H1 (cell line): ENCODE measurements around the gene RDH12. TPM values are rescaled to one million over a fixed set of nuclear protein-coding genes. Genes with fewer than 3 reads are reported as not detected.

Source experiments
- CTCF ChIA-PET: fragments of 300-600 bp; sonication (Branson Sonifier 250); formaldehyde crosslinking; loops from one replicate; lab custom pipeline; 2021; ENCODE audit not compliant: partially characterized antibody; lab: Charles Lee
- POLR2A ChIA-PET: fragments of 300-600 bp; sonication (Branson Sonifier 250); formaldehyde crosslinking; loops from one replicate; lab custom pipeline; 2021; ENCODE audit warnings: inconsistent platforms; ENCODE audit not compliant: partially characterized antibody; lab: Charles Lee
- DNase-seq, 2 experiments: peaks; one replicate each; pipeline versions ENCODE4 v3.0.0 to v3.0.0-alpha.2; 2010 to 2022; ENCODE audit warnings: low spot score in 2 of 2, low read depth in 1 of 2, mixed read lengths in 1 of 2
- FAIRE-seq: peaks from 2 replicates; lab custom pipeline; 2011; peaks lifted over from hg19 to GRCh38; lab: Jason Lieb, UNC
- H2AFZ ChIP-seq: 2 replicates; pipeline ENCODE4 v1.8.1; 2012; ENCODE audit warnings: low read length, inconsistent platforms
- H2AK5ac ChIP-seq: 2 replicates; pipeline ENCODE4 v1.6.1; 2013; ENCODE audit warnings: low read depth, low read length
- H2BK120ac ChIP-seq: replicated peaks from 2 replicates; pipeline ENCODE3; 2013; ENCODE audit warnings: low read depth, low read length, inconsistent platforms
- H2BK12ac ChIP-seq: 2 replicates; pipeline ENCODE4 v1.6.1; 2013; ENCODE audit warnings: low read depth, low read length
- H2BK15ac ChIP-seq: 2 replicates; pipeline ENCODE4 v1.6.1; 2013; ENCODE audit warnings: low read length
- H2BK20ac ChIP-seq: 2 replicates; pipeline ENCODE4 v1.6.1; 2013; ENCODE audit warnings: low read length
- H2BK5ac ChIP-seq: 2 replicates; pipeline ENCODE4 v1.6.1; 2013; ENCODE audit warnings: low read depth, low read length
- H3K14ac ChIP-seq: 2 replicates; pipeline ENCODE4 v1.6.1; 2013; ENCODE audit warnings: inconsistent platforms; ENCODE audit not compliant: insufficient read length
- H3K18ac ChIP-seq: 2 replicates; pipeline ENCODE4 v1.6.1; 2013; ENCODE audit warnings: low read length; ENCODE audit errors: extremely low read depth
- H3K23ac ChIP-seq: 2 replicates; pipeline ENCODE4 v1.6.1; 2013; ENCODE audit warnings: inconsistent platforms; ENCODE audit not compliant: insufficient read length
- H3K23me2 ChIP-seq: 2 replicates; pipeline ENCODE4 v1.6.1; 2013; ENCODE audit warnings: low read depth, low read length
- H3K27ac ChIP-seq: 2 replicates; pipeline ENCODE4 v1.6.1; 2011; ENCODE audit warnings: low read depth, low read length, inconsistent platforms
- H3K27me3 ChIP-seq, 4 experiments: replicated peaks in 1 of 4; 1 replicate in 1 of 4; 2 replicates in 3 of 4; pipeline versions ENCODE4 v1.6.1 to v1.8.1; 2011 to 2013; ENCODE audit warnings: low read length in 3 of 4, mild to moderate bottlenecking in 3 of 4, inconsistent platforms in 2 of 4, mixed read lengths in 2 of 4, moderate library complexity in 1 of 4; ENCODE audit not compliant: control insufficient read depth in 3 of 4, insufficient read depth in 3 of 4; ENCODE audit errors: extremely low read depth in 1 of 4
- H3K36me3 ChIP-seq, 4 experiments: 2 replicates each; pipeline versions ENCODE4 v1.6.1 to v1.8.1; 2011 to 2013; ENCODE audit warnings: mild to moderate bottlenecking in 4 of 4, low read length in 3 of 4, moderate library complexity in 2 of 4, control low read depth in 1 of 4, inconsistent platforms in 1 of 4; ENCODE audit not compliant: insufficient read depth in 4 of 4, control insufficient read depth in 2 of 4
- H3K4ac ChIP-seq: replicated peaks from 2 replicates; pipeline ENCODE3; 2013; ENCODE audit warnings: low read length, low read depth, mixed read lengths, inconsistent platforms; ENCODE audit not compliant: insufficient read length
- H3K4me1 ChIP-seq, 4 experiments: replicated peaks in 1 of 4; 1 replicate in 1 of 4; 2 replicates in 3 of 4; pipeline versions ENCODE4 v1.6.1 to v1.8.1; 2011 to 2013; ENCODE audit warnings: low read length in 3 of 4, inconsistent platforms in 2 of 4, mixed read lengths in 1 of 4; ENCODE audit not compliant: insufficient read depth in 4 of 4, control insufficient read depth in 3 of 4
- H3K4me2 ChIP-seq, 2 experiments: 2 replicates each; pipeline versions ENCODE4 v1.6.1 to v1.8.1; 2011 to 2013; ENCODE audit warnings: low read depth in 2 of 2, low read length in 2 of 2, control low read depth in 1 of 2, inconsistent platforms in 1 of 2, mild to moderate bottlenecking in 1 of 2; ENCODE audit not compliant: insufficient read depth in 1 of 2
- H3K4me3 ChIP-seq, 4 experiments: fragments of 200-600, 300-600 bp in 1 of 4; sonication (generic), shearing (Covaris generic), sonication (Bioruptor Twin) in 1 of 4; 2 replicates each; pipeline versions ENCODE4 v1.5.1 to v1.8.1; 2011 to 2016; ENCODE audit warnings: low read length in 4 of 4, low read depth in 3 of 4, control low read depth in 2 of 4, inconsistent platforms in 2 of 4, mild to moderate bottlenecking in 2 of 4, mixed read lengths in 1 of 4, moderate library complexity in 1 of 4; ENCODE audit not compliant: insufficient read depth in 2 of 4; ENCODE audit errors: extremely low read depth in 1 of 4
- H3K56ac ChIP-seq: replicated peaks from 2 replicates; pipeline ENCODE3; 2013; ENCODE audit warnings: low read depth, mild to moderate bottlenecking, mixed read lengths, low read length, inconsistent platforms; ENCODE audit not compliant: insufficient read length
- H3K79me1 ChIP-seq: 2 replicates; pipeline ENCODE4 v1.6.1; 2013; ENCODE audit warnings: low read depth, low read length, control low read depth
- H3K79me2 ChIP-seq, 2 experiments: 2 replicates each; pipeline versions ENCODE4 v1.6.1 to v1.8.1; 2012 to 2013; ENCODE audit warnings: low read length in 2 of 2, mild to moderate bottlenecking in 2 of 2, inconsistent platforms in 1 of 2; ENCODE audit not compliant: insufficient read depth in 2 of 2, control insufficient read depth in 1 of 2
- H3K9ac ChIP-seq, 4 experiments: replicated peaks in 1 of 4; 1 replicate in 1 of 4; 2 replicates in 3 of 4; pipeline versions ENCODE4 v1.6.1 to v1.8.1; 2011 to 2013; ENCODE audit warnings: low read depth in 3 of 4, low read length in 3 of 4, control low read depth in 2 of 4, mild to moderate bottlenecking in 2 of 4, moderate library complexity in 2 of 4, inconsistent platforms in 1 of 4; ENCODE audit errors: extremely low read depth in 1 of 4
- H3K9me3 ChIP-seq, 2 experiments: 2 replicates each; pipeline versions ENCODE4 v1.6.1 to v1.8.1; 2012 to 2013; ENCODE audit warnings: mild to moderate bottlenecking in 2 of 2, moderate library complexity in 2 of 2, control low read depth in 1 of 2, inconsistent platforms in 1 of 2, low read depth in 1 of 2, low read length in 1 of 2, mixed read lengths in 1 of 2; ENCODE audit not compliant: insufficient read depth in 2 of 2
- H4K20me1 ChIP-seq, 2 experiments: replicated peaks in 1 of 2; 2 replicates each; pipeline versions ENCODE3 to v1.8.1; 2011 to 2013; ENCODE audit warnings: inconsistent platforms in 2 of 2, low read length in 2 of 2, mild to moderate bottlenecking in 1 of 2; ENCODE audit not compliant: insufficient read depth in 2 of 2, control insufficient read depth in 1 of 2
- H4K5ac ChIP-seq: 2 replicates; pipeline ENCODE4 v1.6.1; 2013; ENCODE audit warnings: low read length, low read depth, mixed read lengths, inconsistent platforms; ENCODE audit not compliant: insufficient read length
- H4K8ac ChIP-seq: 2 replicates; pipeline ENCODE4 v1.8.0; 2013; ENCODE audit warnings: mild to moderate bottlenecking, moderate library complexity, low read length, inconsistent platforms; ENCODE audit not compliant: insufficient read depth; ENCODE audit errors: extremely low read depth
- H4K91ac ChIP-seq: replicated peaks from 2 replicates; pipeline ENCODE3; 2013; ENCODE audit warnings: low read length, mixed read lengths, inconsistent platforms; ENCODE audit not compliant: insufficient read length
- ATF2 ChIP-seq: IDR thresholded peaks from 2 replicates; pipeline ENCODE4 v1.6.1; 2012; ENCODE audit warnings: low read length, inconsistent platforms
- BCL11A ChIP-seq, 2 experiments: IDR thresholded peaks; one replicate each; pipeline ENCODE4 v1.6.1; 2011; ENCODE audit warnings: low read depth in 2 of 2, low read length in 2 of 2, mild to moderate bottlenecking in 2 of 2
- CBX5 ChIP-seq: fragments of 300-800, 300-1000 bp; sonication (generic); IDR thresholded peaks from 2 replicates; pipeline ENCODE4 v1.7.1; 2016; ENCODE audit warnings: antibody characterized with exemption, low read length, low read depth
- CHD1 ChIP-seq: IDR thresholded peaks from 2 replicates; pipeline ENCODE4 v1.6.1; 2012; ENCODE audit warnings: low read depth, low read length, improper control_type of control experiment
- EGR1 ChIP-seq: IDR thresholded peaks from 2 replicates; pipeline ENCODE4 v1.6.1; 2011; ENCODE audit warnings: low read depth, low read length, borderline replicate concordance
- JUND ChIP-seq: IDR thresholded peaks from 2 replicates; pipeline ENCODE4 v1.6.1; 2011; ENCODE audit warnings: mild to moderate bottlenecking, improper control_type of control experiment, low read length
- KDM4A ChIP-seq: IDR thresholded peaks from one replicate; pipeline ENCODE4 v1.7.1; 2012; ENCODE audit warnings: low read depth, mild to moderate bottlenecking, moderate library complexity, low read length, inconsistent platforms; ENCODE audit not compliant: severe bottlenecking
- POU5F1 ChIP-seq: IDR thresholded peaks from 2 replicates; pipeline ENCODE4 v1.6.1; 2011; ENCODE audit warnings: low read depth, mild to moderate bottlenecking, low read length, moderate library complexity
- SIX5 ChIP-seq: IDR thresholded peaks from 2 replicates; pipeline ENCODE4 v1.6.1; 2011; ENCODE audit warnings: mild to moderate bottlenecking, low read depth, low read length
- SP1 ChIP-seq: IDR thresholded peaks from 2 replicates; pipeline ENCODE4 v1.6.1; 2011; ENCODE audit warnings: low read depth, low read length
- SP2 ChIP-seq: IDR thresholded peaks from 2 replicates; pipeline ENCODE4 v1.6.1; 2012; ENCODE audit warnings: mild to moderate bottlenecking, low read length, inconsistent platforms
- WGBS, 2 experiments: shearing (Covaris generic) in 1 of 2; methylation state at CpG; one replicate each; pipeline versions ENCODE4 v1.1.6 to v1.1.7; 2013 to 2015; ENCODE audit warnings: low lambda C conversion rate in 2 of 2, mixed read lengths in 2 of 2, inconsistent platforms in 1 of 2, low coverage in 1 of 2, missing lambda C conversion rate in 1 of 2; ENCODE audit not compliant: insufficient replicate concordance in 2 of 2, insufficient coverage in 1 of 2, insufficient read length in 1 of 2; ENCODE audit errors: extremely low coverage in 1 of 2, missing lambda C conversion rate in 1 of 2; 5-methylcytosine and 5-hydroxymethylcytosine counted together
- polyA plus RNA-seq, 7 experiments: library from polyadenylated mRNA; depleted of rRNA in 3 of 7; stranded (reverse) in 5 of 7; unstranded in 2 of 7; fragments of >200 nt in 5 of 7; fragments of 200-250 nt in 2 of 7; gene quantifications; 1 replicate in 5 of 7; 2 replicates in 1 of 7; 4 replicates in 1 of 7; pipeline versions ENCODE4 v1.2.1 to v1.2.3, GENCODE V29; 2011 to 2013; ENCODE audit warnings: missing spikeins in 2 of 7, mixed read lengths in 2 of 7
- total RNA-seq: library from RNA; stranded (reverse); fragmentation: NEBNext Ultra II Directional; extraction: Animal tissue kit (Norgen Biotek cat#: 25700); gene quantifications from 2 replicates; pipeline ENCODE4 v1.2.1, GENCODE V29; 2021
- TF ChIP-seq, protein P1 (sequence below): IDR thresholded peaks from 2 replicates; pipeline ENCODE4 v1.6.1; 2012; ENCODE audit warnings: inconsistent platforms

Gene RDH12
- total and polyA plus RNA-seq, 2 of the 8 experiments (the other 6 are each of a cell fraction or from before 2014, with no cell fraction given): 1.2 to 1.5 TPM

- no peak overlapping the region for H4K8ac ChIP-seq
- H2BK20ac ChIP-seq: no peak overlapping the region
- DNase-seq (no peak), FAIRE-seq (no peak)
- H3K79me1 ChIP-seq: no peaks in the 10 kb centered on the region
- no peak overlapping the region for H3K56ac ChIP-seq
- H3K14ac ChIP-seq: no peak overlapping the region
- no peak overlapping the region for H2AFZ ChIP-seq
- H2BK15ac ChIP-seq: no peak overlapping the region
- H3K27me3 ChIP-seq: no peaks in the 10 kb centered on the region
- no peaks in the 10 kb centered on the region for H3K79me2 ChIP-seq
- ChIA-PET POLR2A (no interaction called here), CTCF (interaction anchor here (2.3 kb wide), 1 partner anchor 14 kb away, joined by 9 read pairs; no protein-coding TSS in a partner anchor)
- H3K4me1 ChIP-seq: no peaks in the 10 kb centered on the region
- 95% methylated on average over 10 of the region's 10 CpGs; no CpG with 5 or more reads in 1 of the 2 experiments for WGBS, 2 experiments
- H3K9ac ChIP-seq: 0 out of 7 replicates have a peak overlapping the region, but pooled peaks of 1 of the 4 experiments have one; percentile 10
- no peaks in the 10 kb centered on the region for H3K23me2 ChIP-seq
- H3K36me3 ChIP-seq: peaks cover 3 to 53% (median 41%) of the 10 kb centered on the region in 4 experiments; a peak in 7 of 8 replicates
- H4K20me1 ChIP-seq: peaks cover 0 to 1% of the 10 kb centered on the region in 2 experiments
- no peak overlapping the region for H2BK120ac ChIP-seq
- no peak overlapping the region for H3K4me3 ChIP-seq
- no peak overlapping the region for H3K23ac ChIP-seq
- no peak overlapping the region for H4K91ac ChIP-seq
- no peak overlapping the region for H3K27ac ChIP-seq
- no peak overlapping the region for H3K4me2 ChIP-seq
- no peak overlapping the region; the same call in 1 of the 2 replicates for H2BK5ac ChIP-seq
- H4K5ac ChIP-seq: no peak overlapping the region
- H2AK5ac ChIP-seq: no peak overlapping the region
- H3K4ac ChIP-seq: no peak overlapping the region
- no peaks in the 10 kb centered on the region for H3K9me3 ChIP-seq
- no peak overlapping the region for H3K18ac ChIP-seq
- no peak overlapping the region for H2BK12ac ChIP-seq
- no peak for TF ChIP-seq SP2
- no peak for TF ChIP-seq JUND
- no peak for TF ChIP-seq CBX5
- no peak for TF ChIP-seq CHD1
- TF ChIP-seq, protein P1, sequence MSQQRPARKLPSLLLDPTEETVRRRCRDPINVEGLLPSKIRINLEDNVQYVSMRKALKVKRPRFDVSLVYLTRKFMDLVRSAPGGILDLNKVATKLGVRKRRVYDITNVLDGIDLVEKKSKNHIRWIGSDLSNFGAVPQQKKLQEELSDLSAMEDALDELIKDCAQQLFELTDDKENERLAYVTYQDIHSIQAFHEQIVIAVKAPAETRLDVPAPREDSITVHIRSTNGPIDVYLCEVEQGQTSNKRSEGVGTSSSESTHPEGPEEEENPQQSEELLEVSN: no peak
- TF ChIP-seq KDM4A: no peak
- TF ChIP-seq POU5F1: no peak
- TF ChIP-seq SP1: no peak
- TF ChIP-seq BCL11A (IDR thresholded peaks at IDR 0.05; ENCODE audit: low read depth in 2 of 2, low read length in 2 of 2): no peak
- TF ChIP-seq SIX5: no peak
- no peak for TF ChIP-seq ATF2
- TF ChIP-seq EGR1: no peak
Observed at GRCh38 chr14:67748312-67748711, 46.6 kb downstream of the RDH12 start.
